Mononuclear cell (primary cell): Measurements from ENCODE around the gene TMEM72. TPM values are rescaled to one million over a fixed set of nuclear protein-coding genes. Genes with fewer than 3 reads are reported as not detected.

Experiments
- H3K27me3 ChIP-seq: 2 replicates; pipeline ENCODE4 v1.6.0; 2011; ENCODE audit warnings: low read length, control low read depth; ENCODE audit not compliant: insufficient read depth
- H3K4me1 ChIP-seq: 2 replicates; pipeline ENCODE4 v1.5.1; 2011; ENCODE audit warnings: mild to moderate bottlenecking, low read length, control low read depth; ENCODE audit not compliant: insufficient read depth
- H3K4me3 ChIP-seq: 2 replicates; pipeline ENCODE4 v1.5.1; 2011; ENCODE audit warnings: mild to moderate bottlenecking, low read length, moderate library complexity
- H3K9me3 ChIP-seq: 2 replicates; pipeline ENCODE4 v1.5.1; 2011; ENCODE audit warnings: low read depth, mild to moderate bottlenecking, control low read depth, low read length
- total RNA-seq: library from RNA; depleted of rRNA; stranded (reverse); fragments of >200 nt; gene quantifications from one replicate; pipeline ENCODE4 v1.2.3, GENCODE V29; 2012

TMEM72 gene
- total RNA-seq, 1 donor, result not detected

DNA sequence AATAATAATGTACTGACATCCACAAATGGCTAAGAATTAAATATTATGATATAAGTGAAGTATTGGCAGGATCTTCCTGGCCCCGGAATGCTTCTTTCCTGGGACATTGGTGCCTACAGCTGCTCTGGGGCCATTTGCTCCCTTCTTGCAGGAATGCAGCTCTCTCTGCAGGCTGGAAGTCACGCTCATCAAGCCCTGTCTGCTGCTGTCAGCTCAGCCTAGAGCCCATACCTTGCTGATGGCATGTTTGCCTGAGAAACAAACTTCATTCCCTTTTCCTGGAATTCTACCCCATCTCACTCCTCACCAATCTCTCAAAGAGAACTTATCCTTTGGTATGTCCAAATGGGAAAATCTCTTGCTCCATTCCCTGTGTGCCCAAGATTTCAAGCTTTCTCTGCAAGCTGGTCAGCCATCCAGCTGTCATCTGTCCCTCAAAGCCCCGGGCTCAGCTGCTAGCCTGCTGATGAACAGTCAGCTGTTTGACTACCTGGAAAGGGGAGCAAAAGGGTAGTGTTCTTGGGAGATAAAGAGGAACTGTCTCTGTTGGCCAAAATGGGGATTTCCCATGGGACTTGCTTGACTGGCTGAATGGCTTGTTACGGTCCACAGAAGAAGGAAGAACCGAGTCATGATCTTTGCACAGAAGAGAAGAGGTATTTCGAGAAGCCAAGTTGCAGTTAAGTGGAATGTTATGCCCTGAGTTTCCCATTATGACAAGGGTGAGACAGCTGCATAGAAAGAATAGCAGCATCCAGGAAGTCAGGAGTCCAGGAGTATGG lies 36.4 kb downstream of the TMEM72 start:
- Histone ChIP-seq H3K9me3 (peaks cover 8% of the 10 kb centered on the region), H3K4me1 (peaks cover 53% of the 10 kb centered on the region), H3K4me3 (no peak overlapping the region), H3K27me3 (no peaks in the 10 kb centered on the region)

DNA sequence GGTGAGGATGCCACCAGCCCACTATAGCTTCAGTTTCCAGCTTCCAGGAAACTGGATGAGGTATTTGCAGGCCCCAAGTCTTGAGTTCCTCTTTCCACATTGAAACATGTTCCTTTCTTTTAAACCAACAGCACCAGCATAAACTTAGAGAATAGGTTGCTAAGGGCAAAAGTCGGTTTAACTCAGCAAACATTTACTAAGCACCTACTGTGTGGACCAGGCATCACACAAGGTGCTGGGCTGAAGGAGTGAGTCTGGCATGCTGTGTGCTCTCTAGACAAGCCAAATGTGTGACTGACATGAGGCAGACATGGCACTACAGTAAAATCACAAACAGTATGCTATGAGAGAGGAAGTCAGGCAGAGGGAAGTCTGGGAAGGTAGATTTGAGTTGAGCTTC lies 37.5 kb downstream of the TMEM72 start:
- H3K4me3 ChIP-seq, result no peak overlapping the region

DNA sequence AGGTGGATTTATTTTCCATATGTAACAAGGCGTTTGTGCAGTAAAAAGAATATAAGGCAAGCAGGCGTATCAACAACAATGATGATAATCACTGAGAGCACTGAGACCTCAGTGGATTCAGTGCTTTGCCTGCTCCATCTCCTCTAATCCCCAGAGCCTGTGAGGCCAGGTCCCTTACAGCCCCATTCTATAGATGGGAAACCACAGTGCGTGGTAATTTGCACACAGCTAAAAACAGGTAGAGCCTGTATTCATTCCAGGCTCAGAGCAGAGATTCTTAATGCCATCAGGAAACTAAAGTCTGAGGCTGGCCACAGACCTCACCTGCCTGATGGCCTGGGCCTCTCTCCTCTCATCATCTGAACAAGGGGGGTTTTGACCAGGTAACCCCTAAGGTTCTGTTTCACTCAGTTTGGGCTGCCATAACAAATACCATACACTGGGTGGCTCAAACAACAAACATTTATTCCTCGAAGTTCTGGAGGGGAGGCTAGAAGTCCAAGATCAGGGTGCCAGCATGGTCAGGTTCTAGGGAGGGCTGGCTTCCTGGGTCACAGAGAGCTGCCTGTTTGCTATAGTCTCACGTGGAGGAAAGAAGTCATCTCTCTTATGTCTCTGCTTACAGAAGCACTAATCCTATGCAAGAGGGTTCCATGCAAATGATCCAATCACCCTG lies 38.1 kb downstream of the TMEM72 start:
- Histone ChIP-seq H3K4me3 (no peak overlapping the region), H3K27me3 (no peaks in the 10 kb centered on the region), H3K4me1 (peaks cover 53% of the 10 kb centered on the region)

More for the DNA sequence above, 37.5 kb downstream of the TMEM72 start:
- Histone ChIP-seq H3K27me3 (no peaks in the 10 kb centered on the region), H3K9me3 (peaks cover 8% of the 10 kb centered on the region), H3K4me1 (peaks cover 53% of the 10 kb centered on the region)

DNA sequence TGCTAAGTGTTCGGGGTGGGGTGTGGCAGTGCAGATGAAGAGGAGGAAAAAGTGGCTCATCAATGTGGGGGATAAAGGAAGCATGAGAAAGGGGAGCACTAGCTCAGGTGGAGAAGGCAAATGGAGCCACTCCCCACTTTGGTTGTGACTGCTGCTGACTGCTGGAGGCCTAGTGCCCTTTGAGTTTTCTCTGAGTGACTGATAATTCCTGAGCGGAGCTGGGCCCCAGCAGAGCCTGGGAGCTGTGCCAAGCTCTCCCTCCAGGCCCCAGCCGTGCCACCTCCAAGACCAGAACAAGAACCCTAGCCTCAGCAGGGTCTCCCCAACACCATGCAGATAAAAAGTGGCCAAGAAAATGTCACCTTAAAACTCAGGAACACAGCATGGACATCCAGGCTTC lies 38.8 kb downstream of the TMEM72 start:
- H3K9me3 ChIP-seq, result no peaks in the 10 kb centered on the region
- H3K4me1 ChIP-seq, result peaks cover 53% of the 10 kb centered on the region
- no peaks in the 10 kb centered on the region for H3K27me3 ChIP-seq
- H3K4me3 ChIP-seq, result no peak overlapping the region

More for the DNA sequence above, 38.1 kb downstream of the TMEM72 start:
- H3K9me3 ChIP-seq, result peaks cover 4% of the 10 kb centered on the region

DNA sequence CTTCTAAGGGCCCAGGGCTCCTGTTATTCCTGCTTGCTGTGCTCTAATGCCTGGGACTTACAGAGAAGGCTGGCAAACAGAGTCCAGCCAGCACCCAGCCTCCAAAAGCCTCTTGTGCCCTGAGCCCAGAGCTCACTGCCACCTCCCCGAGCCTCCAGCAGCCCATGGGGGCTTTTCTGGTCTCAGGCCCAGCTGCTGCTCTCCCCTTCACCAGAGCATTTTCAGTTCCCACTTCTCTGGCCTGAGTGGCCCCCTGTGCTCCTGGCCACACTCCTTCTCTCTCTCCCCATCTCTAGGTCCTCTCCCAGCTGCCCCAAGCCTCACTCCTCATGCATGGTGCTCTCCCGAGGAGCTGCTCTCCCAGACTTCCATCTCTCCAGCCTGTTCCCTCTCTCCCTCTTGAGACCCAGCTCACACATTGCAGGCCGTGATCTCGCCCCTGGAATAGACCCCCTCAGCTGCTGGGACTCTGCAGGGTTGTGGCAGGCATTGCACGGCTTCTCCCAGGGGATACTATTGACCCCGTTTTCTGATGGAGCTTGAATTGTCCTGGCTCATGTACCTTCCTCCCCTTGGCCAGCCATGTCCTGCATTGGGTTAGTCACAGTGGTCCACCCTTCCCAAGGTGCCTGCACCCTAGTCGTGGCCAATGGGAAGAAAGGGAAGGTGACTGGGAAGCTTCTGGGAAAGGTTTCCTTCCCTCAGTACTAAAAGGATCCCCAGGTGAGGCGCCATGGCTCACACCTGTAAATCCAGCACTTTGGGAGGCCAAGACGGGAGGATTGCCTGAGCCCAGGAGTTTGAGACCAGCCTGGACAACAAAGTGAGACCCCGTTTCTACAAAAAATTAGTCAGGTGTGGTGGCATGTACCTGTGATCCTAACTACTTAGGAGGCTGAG lies 39.4 kb downstream of the TMEM72 start:
- H3K9me3 ChIP-seq, result no peaks in the 10 kb centered on the region
- H3K27me3 ChIP-seq, result no peaks in the 10 kb centered on the region
- H3K4me1 ChIP-seq, result peaks cover 53% of the 10 kb centered on the region
- no peak overlapping the region for H3K4me3 ChIP-seq

DNA sequence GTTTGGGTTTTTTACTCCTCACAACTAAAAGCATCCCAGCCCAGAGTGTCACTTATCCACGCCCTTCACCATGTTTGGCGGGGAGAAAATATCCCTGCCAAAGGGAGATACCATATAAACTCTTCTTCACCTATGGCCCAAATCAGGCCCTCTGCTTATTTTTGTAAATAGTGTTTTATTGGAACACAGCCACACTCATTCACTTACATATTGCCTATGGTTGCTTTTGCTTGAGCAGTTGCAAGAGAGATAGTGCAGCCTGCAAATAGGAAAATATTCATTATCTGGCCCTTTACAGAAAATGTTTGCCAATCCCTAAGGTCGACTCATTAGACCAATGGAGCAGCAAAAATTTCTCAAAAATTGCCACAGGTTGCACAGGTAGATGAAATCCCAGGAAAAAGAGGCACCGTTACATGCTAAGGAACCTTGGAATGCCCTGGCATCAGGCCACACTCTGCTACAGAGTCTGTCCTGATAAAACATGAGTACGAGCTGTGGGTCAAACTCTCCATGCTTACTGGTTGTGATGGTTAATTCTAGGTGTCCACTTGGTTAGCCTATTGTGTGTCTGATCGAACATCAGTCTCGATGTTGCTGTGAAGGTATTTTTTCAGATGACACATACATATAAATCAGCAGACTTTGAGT lies 40.6 kb downstream of the TMEM72 start:
- no peaks in the 10 kb centered on the region for H3K9me3 ChIP-seq
- no peak overlapping the region for H3K4me3 ChIP-seq
- H3K27me3 ChIP-seq, result no peaks in the 10 kb centered on the region
- peaks cover 45% of the 10 kb centered on the region for H3K4me1 ChIP-seq

DNA sequence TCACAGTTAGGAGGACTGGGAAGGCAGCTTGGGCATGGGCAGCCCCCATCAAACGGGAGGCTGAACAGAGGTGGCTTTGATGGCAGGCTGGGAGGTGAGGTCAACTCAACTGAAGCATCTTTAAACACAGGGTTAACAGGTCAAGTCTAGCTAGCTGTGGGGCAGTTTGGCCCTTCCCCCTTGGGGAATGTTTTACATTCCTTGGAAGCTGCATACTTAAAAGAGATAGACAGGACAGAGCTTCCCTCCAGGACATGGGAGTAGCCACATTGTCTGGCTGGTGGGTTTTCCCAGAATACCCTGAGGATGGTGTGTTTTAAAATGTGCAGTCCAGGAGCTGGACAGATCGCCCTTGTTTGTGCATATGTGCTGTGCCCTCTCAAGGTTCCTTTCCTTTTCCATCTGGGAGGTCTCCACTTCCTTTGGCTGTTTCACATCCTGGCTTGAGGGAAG lies 41.7 kb downstream of the TMEM72 start:
- Histone ChIP-seq H3K27me3 (no peaks in the 10 kb centered on the region), H3K4me1 (peaks cover 45% of the 10 kb centered on the region), H3K4me3 (no peak overlapping the region), H3K9me3 (no peaks in the 10 kb centered on the region)

DNA sequence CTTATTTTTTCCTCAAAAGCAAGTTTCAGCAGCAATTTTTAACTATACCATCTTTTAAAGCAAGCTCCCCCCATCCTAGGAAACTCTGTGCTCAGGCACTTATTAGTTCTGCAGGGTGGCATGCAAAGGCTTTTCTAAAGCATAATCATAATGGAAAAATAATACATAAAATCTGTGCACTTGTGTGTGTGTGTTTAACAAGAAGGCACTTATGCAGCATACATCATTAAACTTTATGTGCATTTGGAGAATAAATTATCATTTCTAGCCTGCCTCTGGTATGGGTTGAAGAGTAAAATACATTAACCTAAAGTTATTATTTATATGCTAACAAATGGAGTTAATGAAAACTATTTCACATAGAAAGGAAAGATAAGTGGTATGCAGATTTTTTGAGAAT lies 42.9 kb downstream of the TMEM72 start:
- Histone ChIP-seq H3K9me3 (no peaks in the 10 kb centered on the region), H3K4me1 (peaks cover 45% of the 10 kb centered on the region), H3K4me3 (no peak overlapping the region), H3K27me3 (no peaks in the 10 kb centered on the region)

DNA sequence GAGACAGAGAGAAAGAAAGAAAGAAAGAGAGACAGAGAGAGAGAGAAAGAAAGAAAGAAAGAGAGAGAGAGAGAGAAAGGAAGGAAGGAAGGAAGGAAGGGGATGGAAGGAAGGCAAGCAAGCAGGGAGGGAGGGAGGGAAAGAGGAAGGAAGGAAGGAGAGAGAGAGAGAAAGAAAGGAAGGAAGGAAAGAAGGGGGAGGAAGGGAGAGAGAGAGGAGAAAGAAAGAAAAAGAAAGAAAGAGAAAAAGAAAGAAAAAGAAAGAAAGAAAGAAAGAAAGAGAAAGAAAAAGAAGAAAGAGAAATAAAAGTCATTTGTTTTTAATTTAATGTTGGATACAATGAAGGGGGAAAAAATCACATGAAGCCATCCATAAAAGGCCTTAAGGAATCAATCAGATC lies 43.8 kb downstream of the TMEM72 start:
- Histone ChIP-seq H3K4me3 (no peak overlapping the region), H3K9me3 (no peaks in the 10 kb centered on the region), H3K4me1 (peaks cover 40% of the 10 kb centered on the region), H3K27me3 (no peaks in the 10 kb centered on the region)

DNA sequence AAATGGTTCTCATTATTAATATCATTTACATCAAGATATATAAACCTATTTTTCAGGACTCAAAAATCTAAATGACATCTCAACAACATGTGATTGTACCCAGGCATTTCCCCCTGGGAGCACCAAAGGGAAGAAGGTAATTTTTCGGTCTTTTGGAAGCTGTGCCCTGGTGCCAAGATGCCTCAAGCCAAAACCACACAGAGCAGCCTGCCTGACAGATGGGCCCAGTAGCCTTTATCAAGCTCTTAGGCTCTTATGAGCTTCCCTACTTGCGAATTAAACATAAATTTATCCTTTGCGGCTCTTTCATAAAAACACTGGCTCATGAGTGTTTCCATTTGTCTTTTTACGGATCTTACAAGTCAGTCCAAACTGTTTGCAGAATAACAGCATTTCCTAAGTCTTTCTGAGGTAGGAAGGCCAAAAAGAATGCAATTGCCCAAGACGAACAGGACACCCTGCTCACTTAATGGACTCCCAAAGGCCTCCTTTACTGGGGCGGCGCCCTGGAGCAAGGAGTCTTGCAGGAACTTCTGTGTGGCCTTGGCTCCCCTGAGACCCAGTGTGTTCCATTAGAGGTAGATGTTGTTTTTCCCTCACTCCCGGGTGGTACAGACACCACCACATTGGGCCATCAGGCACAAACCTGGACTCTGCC lies 44.4 kb downstream of the TMEM72 start:
- H3K4me3 ChIP-seq, result no peak overlapping the region
- no peaks in the 10 kb centered on the region for H3K9me3 ChIP-seq
- H3K27me3 ChIP-seq, result no peaks in the 10 kb centered on the region
- peaks cover 39% of the 10 kb centered on the region for H3K4me1 ChIP-seq

DNA sequence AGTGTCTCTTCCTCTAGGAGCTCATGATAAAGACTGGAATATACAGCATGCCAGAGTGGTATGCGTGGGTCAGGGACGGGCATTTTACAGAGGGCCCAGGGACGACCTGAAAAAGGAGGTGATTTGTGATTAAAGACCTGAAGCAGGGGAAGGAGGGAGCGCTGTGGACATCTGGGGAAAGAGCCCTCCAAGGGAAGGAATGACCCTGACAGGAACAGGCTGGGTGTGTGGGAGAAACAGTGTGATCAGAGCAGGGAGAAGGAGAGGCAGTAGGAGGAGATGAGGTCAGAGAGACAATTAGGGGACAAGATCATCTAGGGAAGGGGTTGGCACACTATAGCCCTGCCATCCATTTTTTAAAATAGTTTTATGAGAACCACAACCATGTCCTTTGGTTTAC lies 45.1 kb downstream of the TMEM72 start:
- Histone ChIP-seq H3K9me3 (no peaks in the 10 kb centered on the region), H3K4me1 (peaks cover 41% of the 10 kb centered on the region), H3K27me3 (no peaks in the 10 kb centered on the region), H3K4me3 (no peak overlapping the region)

DNA sequence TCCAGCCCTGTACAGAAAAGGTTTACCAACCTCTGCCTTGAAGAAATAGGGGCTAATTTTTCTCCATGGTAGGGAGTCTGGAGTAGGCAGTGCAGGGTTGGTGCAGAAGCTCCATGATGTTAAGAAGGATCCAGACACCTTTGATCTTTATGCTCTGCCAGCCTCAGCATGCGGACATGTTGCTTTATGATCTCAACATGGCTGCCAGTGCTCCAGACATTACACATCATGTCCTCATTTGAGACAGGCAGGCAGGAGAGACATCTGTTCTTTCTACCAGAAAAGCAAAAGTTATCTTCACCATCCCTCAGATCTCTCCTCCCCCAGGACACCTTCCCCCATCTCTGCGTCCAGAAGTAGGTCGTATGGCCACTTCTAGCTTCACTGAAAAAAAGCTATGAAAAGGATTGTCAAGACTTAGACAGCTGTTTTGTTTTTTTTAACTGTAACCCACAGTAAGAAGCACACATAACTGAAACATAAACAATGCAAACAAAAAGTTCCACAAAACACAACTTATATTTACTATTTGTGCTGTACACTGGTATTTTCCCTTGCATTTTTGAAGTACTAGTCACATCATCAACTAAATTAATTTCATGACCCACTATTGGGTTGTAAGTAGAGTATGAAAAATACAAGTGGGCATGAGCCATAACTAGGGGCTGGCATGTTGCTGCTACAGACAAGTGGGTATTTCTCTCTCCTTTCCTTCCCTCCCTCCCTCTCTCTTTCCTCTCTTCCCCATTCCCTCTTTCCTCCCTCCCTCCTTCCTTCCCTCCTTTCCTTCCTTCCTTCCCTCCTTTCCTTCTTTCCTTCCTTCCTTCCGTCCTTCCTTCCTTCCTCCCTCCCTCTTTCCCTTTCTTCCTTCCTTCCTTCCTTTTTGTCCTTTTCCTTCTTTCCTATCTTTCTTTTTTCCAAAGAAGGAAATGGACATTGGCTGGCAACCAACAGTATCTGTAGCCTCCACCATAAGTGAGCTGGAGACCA lies 45.9 kb downstream of the TMEM72 start:
- Histone ChIP-seq H3K9me3 (no peaks in the 10 kb centered on the region), H3K27me3 (no peaks in the 10 kb centered on the region), H3K4me3 (no peak overlapping the region), H3K4me1 (peaks cover 49% of the 10 kb centered on the region)

DNA sequence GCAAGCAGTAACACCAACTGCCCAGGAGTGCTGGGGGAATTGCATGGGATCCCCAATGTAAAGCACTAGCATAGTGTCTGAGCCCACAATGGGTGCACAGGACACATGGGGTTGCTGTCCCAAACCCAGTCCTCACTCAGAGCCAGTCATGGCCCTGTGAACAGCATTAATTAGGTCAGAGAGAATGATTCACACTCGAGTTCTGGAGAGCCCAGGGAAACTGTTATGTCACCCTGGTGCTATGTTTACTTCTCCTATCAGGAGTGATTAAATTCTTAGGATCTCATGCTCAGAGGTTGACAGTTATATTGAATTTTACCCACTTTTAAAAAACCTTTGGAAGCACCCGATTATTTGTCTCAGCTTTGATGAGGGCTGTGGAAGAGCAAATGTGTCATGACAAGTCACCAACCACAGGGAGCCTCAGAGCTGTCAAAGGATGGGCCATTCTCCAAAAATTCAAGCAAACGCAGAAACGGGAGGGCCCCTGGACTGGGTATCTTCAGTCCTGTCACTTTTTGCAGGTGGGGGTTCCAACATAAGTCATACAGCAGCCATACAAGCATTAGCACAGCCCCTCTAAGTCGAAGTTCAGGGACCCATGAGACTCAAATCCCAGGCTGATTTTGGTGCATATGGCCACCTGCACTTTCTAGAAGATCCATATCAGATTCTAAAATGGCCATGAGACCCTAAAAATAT lies 47.2 kb downstream of the TMEM72 start:
- Histone ChIP-seq H3K9me3 (no peaks in the 10 kb centered on the region), H3K4me1 (peaks cover 63% of the 10 kb centered on the region), H3K27me3 (no peaks in the 10 kb centered on the region), H3K4me3 (peak overlapping the region; percentile 87)
